A549 treated with Mapracorat at 1 μM for 4 hours (cell line): Measurements from ENCODE around the gene SSC5D. TPM values are rescaled to one million over a fixed set of nuclear protein-coding genes. Genes with fewer than 3 reads are reported as not detected.

Experiments used
- total RNA-seq: library from RNA; stranded (reverse); fragments of 200-300 nt; extraction: Qiagen RNA extraction; gene quantifications from 5 replicates; pipeline ENCODE4 v1.2.3, GENCODE V29; 2022

The SSC5D gene
- total RNA-seq = 0.53 to 0.93 TPM (median 0.61 TPM) in 5 replicates

DNA sequence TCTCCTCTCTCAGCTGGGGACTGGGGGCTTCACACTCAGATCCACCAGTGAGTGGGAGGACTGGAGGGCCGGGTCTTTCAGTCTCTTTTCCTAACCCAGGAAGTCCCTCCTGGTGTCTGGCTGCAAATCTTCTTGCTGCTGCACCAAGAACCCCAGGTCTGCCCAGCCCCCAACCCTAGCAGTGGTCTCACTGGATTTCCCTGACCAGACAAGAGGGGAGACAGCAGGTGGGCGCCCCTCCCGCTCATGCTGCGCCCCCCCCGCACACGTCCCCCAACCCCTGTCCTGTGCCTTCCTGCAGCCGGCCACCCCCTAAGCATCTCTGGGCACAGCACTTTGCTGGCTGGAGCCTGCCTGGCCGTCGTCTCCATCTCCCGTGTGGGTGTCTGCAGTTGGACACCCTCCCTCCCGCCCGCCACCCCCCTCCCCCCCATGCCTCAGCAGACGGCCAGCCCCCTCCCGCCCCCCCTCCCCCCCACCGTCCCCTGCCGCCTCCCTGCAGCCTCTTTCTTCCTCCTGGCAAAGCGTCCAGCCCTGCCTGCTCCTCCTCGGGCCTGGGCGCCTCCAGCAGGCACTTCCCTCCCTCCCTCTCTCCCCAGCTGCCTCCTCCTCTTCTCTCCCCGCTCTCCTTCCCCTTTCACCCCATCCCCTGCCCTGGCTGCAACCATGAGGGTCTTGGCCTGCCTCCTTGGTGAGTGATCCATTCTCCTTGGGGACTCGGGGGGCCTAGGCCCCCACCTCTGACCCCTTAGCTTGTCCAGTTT lies at the start of gene SSC5D:
Gene SSC5D, plus strand, starts transcription at position 513 of the 764 bp plus-strand sequence. Its CDS starts 154 bp downstream, at position 667.

DNA sequence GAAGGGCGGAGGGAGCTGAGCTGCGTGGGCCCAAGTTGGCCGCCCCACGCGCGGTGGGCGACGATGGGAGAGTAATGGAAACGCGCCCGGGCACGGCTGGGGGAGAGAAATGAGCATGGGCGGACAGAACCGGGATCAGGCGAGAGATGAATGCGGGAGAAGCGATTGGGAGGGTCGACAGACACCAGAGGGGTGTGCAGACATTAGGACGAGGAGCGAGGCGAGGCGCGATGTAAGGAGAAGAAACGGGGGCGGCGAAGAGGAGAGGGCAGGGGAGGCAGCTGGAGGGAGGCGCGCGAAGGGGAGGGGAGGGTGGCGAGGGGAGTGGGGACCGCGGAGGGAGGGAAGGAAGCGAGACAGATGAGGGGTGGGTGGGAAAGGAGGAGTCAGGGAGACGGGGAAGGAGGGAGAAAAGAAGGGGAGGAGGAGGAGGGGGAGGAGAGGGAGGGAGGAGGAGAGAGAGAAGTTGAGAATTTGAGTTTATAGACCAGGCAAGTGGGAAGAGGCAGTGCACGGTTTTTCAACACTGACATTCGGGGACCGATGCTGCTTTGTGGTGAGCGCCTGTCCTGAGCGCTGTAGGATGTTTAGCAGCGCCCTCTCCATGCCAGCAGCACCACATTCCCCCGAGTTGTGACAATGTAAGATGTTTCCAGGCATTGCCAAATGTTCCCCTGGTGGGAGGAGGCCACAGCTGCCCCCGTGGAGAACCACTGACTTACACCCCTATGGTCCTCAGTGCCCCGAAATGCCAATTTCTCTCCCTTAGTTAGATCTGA lies 45.0 kb upstream of the SSC5D start, which contains the start of gene SHISA7:
Gene SHISA7, minus strand, starts transcription at position 256 of the 779 bp plus-strand sequence. CDS start 437 bp downstream, outside the sequence.

DNA sequence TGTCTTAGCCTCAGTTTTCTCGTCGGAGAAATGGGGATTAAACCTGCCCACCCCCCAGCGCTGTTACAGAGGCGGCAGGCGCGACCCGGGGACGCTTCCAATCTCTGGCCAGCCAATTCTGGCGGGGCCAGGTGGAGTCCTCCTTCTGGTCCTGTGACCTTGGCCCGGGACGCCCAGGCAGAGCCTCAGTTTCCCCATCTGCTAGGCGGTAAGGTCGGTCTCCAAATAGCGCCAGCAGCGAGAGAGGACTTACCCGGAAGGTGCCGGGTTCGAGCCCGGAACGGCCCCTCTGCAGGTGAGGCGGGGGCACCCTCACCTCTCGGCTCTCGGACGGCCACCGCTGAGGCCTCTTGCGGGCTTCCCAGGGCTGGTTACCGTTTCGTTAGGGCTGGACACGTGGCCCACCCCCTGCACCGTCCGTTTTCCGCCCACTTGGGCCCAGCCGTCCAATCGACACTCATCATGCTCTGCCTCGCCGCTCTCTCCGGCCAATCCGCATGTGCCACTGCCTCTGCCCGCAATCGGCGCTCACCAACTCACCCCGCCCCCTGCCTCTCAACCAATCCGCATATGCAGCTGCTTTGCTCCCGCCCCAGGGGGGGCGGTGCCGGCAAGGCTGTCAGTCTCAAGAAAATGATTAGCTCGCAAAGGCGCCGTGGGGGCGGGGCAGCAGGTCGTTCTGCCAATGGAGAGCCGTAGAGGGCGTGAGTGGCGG lies 26.8 kb upstream of the SSC5D start, which contains the start of gene ISOC2:
Gene ISOC2, minus strand, starts transcription at position 384 of the 715 bp plus-strand sequence. CDS start 5,156 bp downstream, outside the sequence.

DNA sequence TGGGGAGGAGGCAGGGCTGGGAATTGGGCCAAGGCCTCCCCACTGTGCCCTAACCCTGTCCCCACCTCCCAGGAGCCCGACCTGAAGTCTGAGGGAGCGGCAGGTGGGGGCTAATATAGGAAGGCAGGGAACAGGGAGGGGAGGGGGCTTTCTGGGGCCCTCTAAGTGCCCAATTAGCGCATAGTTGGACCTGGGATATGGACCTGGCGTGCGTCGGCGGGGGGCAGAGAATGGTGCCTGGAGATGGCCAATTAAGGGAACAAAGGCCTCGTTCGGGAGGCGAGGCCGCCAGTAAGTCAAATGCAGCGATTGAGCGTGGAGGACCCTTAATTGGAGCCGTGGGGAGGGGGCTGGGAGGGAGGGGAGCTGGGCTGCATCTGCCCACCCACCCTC lies 23.6 kb upstream of the SSC5D start, which contains the start of gene C19orf85:
Gene C19orf85, minus strand, starts transcription at position 90 of the 393 bp plus-strand sequence. CDS start 197 bp downstream, outside the sequence.

DNA sequence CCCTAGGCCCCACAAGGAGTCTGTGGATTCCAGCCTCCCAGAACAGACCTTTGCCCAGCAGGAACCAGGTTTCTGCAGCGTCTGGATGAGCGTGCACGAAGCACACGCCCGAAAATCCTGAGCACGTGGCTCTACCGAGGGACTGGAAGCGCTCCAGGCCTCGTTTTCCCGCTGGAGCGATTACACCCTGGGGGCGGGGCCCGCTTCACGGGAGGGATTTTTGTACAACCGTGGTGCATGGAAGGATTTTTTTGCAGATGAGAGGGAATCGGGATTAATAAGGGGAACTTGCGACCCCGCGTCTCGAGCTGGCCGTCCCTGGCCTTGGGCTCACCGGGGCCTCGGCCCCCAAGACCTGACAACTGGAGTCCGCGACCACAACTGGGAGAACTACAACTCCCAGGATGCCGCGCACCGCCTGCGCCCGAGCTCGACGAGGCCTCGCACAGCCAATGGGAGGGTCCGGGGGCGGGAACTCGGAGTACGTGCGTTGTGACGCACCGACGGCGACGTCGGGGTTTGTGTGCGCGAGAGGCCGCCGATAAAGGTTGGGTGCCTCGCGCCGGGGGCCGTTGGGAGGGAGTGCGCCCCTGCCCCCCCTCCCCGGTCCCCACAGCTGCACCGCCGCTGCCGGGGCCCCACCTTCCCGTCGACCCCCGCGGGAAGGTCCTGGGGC lies 12.0 kb upstream of the SSC5D start, which contains the start of gene ZNF628:
Gene ZNF628, plus strand, starts transcription at position 518 of the 676 bp plus-strand sequence. CDS start 3,294 bp downstream, outside the sequence.

DNA sequence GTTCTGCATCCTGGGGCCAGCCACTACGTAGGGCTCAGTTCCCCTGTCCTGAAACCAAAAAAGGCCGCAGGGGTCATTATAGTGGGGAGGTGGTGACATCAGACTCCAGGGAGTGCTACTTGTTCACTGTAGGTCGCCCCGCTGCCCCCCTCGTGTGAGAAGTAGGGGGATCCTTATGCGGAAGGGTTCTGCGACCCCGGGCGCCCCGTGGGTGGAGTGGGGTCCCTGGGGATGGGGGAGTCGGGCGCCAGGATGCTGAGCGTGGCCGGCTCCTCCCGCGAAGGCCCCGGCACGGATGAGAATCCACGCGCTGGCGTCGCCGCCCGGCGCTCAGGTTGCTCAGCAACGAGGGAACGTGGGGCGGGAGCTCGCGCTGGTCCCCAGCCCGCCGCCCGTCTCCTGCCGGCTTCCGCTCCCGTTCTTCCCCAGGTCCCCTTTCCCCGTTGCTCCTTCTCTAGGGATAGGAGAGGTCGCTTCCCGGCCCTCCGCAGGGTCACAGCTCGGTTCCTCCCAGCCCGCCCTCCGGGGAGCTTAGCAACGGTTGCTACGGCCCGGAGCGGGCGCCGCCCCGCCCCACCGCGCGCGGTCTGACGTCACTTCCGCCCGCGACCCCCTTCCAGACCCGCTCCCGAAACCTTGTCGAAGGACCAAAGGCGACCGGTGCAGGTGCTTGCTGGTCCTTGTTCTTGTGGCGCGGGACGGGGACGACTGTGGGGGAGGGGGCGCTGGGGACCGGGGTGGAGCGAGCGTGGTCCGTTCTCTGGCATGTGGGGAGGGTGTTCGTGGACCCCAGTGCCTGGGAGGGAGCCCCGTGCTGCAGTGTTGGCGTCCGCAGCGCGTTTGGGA lies 3.4 kb upstream of the SSC5D start, which contains the start of gene NAT14:
Gene NAT14, plus strand, starts transcription at position 596 of the 846 bp plus-strand sequence. CDS start 521 bp downstream, outside the sequence.

DNA sequence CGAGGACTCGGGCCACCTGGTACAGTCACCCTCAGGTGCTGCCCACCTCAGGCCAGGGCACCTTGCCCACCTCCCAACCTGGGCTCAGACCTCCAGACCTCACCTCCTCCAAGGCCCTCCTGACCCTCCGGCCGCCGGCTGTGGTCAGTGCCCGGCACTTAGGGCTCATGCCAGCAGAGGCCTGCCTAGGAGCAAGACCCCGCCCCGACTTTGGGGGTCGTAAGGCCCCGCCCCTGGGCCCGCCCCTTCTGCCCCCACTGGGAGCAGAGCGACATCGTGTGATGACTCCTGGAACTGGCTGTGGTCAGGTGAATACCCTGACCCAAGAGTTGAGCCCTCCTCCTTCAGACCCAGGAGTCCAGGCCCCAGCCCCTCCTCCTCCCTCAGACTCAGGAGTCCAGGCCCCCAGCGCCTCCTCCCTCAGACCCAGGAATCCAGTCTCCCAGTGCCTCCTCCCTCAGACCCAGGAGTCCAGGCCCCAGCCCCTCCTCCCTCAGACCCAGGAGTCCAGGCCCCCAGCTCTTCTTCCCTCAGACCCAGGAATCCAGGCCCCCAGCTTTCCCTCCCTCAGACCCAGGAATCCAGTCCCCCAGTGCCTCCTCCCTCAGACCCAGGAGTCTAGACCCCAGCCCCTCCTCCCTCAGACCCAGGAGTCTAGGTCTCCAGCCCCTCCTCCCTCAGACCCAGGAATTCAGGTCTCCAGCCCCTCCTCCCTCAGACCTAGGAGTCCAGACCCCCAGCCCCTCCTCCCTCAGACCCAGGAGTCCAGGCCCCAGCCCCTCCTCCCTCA lies 48.9 kb downstream of the SSC5D start, which contains the start of gene SBK2:
Gene SBK2, minus strand, starts transcription at position 183 of the 790 bp plus-strand sequence. CDS start 839 bp downstream, outside the sequence.

DNA sequence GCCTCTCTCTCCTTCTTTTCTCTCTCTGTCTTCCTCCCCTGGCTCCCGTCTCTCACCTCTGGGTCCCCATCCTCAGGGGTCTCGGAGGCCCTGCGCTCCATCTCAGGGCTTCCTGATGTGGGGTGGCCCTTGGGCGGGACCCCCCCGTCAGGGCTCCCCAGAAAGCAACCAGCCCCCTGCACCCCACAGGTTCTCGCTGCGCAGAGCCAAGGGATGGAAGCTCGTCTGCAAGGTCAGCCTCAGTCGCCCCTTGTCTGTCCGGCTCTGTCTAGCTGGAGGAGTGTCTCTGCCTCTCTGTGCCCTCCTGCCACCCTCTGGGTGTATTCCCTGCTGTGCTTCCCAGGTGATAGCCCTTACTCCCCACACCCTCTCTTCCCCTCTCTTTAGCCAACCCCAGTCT lies 57.2 kb downstream of the SSC5D start, which contains the start of gene SBK3:
Gene SBK3, minus strand, starts transcription at position 101 of the 400 bp plus-strand sequence. Its CDS starts 0 bp downstream, at position 101.

Other genes with a start within 250 kb of the SSC5D start
- 81.0 to 117 TPM (median 113 TPM) in 5 replicates for gene PPP6R1, start 229.4 kb upstream of the SSC5D start, total RNA-seq
- gene HSPBP1, start 208.3 kb upstream of the SSC5D start, total RNA-seq = 118 to 150 TPM (median 135 TPM) in 5 replicates
- 2.9 to 4.1 TPM (median 3.0 TPM) in 5 replicates for gene BRSK1, start 204.4 kb upstream of the SSC5D start, total RNA-seq
- gene TMEM150B, start 163.1 kb upstream of the SSC5D start, total RNA-seq = not detected in 5 replicates
- 3.6 to 8.3 TPM (median 6.7 TPM) in 5 replicates for gene KMT5C, start 148.6 kb upstream of the SSC5D start, total RNA-seq
- 0.33 to 4.4 TPM (median 1.0 TPM) in 5 replicates for gene COX6B2, start 133.7 kb upstream of the SSC5D start, total RNA-seq
- gene GARIN5B, start 125.2 kb upstream of the SSC5D start, total RNA-seq = 0.05 to 0.22 TPM (median 0.08 TPM) in 5 replicates
- gene IL11, start 118.0 kb upstream of the SSC5D start, total RNA-seq = 16.3 to 22.0 TPM (median 18.1 TPM) in 5 replicates
- 1.1 to 2.4 TPM (median 1.5 TPM) in 5 replicates for gene TMEM190, start 111.6 kb upstream of the SSC5D start, total RNA-seq
- 2.5 to 10.7 TPM (median 9.7 TPM) in 5 replicates for gene TMEM238, start 104.1 kb upstream of the SSC5D start, total RNA-seq
- 2,416 to 3,186 TPM (median 2,701 TPM) in 5 replicates for gene RPL28, start 102.5 kb upstream of the SSC5D start, total RNA-seq
- gene UBE2S, start 80.6 kb upstream of the SSC5D start, total RNA-seq = 282 to 492 TPM (median 445 TPM) in 5 replicates
- gene SHISA7, start 45.1 kb upstream of the SSC5D start, total RNA-seq = not detected in 5 replicates
- gene ISOC2, start 26.8 kb upstream of the SSC5D start, total RNA-seq = 54.7 to 59.3 TPM (median 58.4 TPM) in 5 replicates
- gene C19orf85, start 23.7 kb upstream of the SSC5D start, total RNA-seq = not detected in 5 replicates
- gene ZNF628, start 11.8 kb upstream of the SSC5D start, total RNA-seq = 2.9 to 8.5 TPM (median 5.4 TPM) in 5 replicates
- gene NAT14, start 3.2 kb upstream of the SSC5D start, total RNA-seq = 31.7 to 58.5 TPM (median 52.9 TPM) in 5 replicates
- 1.1 to 2.4 TPM (median 1.5 TPM) in 5 replicates for gene SBK2, start 48.7 kb downstream of the SSC5D start, total RNA-seq
- 0.81 to 1.9 TPM (median 1.6 TPM) in 5 replicates for gene SBK3, start 57.1 kb downstream of the SSC5D start, total RNA-seq
- gene ZNF579, start 92.4 kb downstream of the SSC5D start, total RNA-seq = 19.1 to 31.9 TPM (median 29.7 TPM) in 5 replicates
- 21.6 to 25.3 TPM (median 22.9 TPM) in 5 replicates for gene FIZ1, start 111.1 kb downstream of the SSC5D start, total RNA-seq
- 11.3 to 19.0 TPM (median 17.5 TPM) in 5 replicates for gene ZNF524, start 111.9 kb downstream of the SSC5D start, total RNA-seq
- gene ZNF865, start 117.2 kb downstream of the SSC5D start, total RNA-seq = 6.9 to 12.2 TPM (median 11.8 TPM) in 5 replicates
- gene ZNF784, start 136.1 kb downstream of the SSC5D start, total RNA-seq = 4.0 to 5.9 TPM (median 5.4 TPM) in 5 replicates
- 28.0 to 53.4 TPM (median 49.3 TPM) in 5 replicates for gene ZNF580, start 152.6 kb downstream of the SSC5D start, total RNA-seq
- gene ZNF581, start 155.2 kb downstream of the SSC5D start, total RNA-seq = 36.8 to 50.0 TPM (median 46.0 TPM) in 5 replicates
- gene CCDC106, start 159.8 kb downstream of the SSC5D start, total RNA-seq = 14.5 to 19.8 TPM (median 18.6 TPM) in 5 replicates
- gene U2AF2, start 166.6 kb downstream of the SSC5D start, total RNA-seq = 258 to 297 TPM (median 278 TPM) in 5 replicates
- 136 to 211 TPM (median 199 TPM) in 5 replicates for gene EPN1, start 186.8 kb downstream of the SSC5D start, total RNA-seq
- gene NLRP9, start 250.0 kb downstream of the SSC5D start, total RNA-seq = not detected in 5 replicates